Fibroblast of lung (primary cell): Measurements from ENCODE around the gene MYCT1.

Experiments used
- EZH2 ChIP-seq: IDR thresholded peaks from 2 replicates; pipeline ENCODE4 v1.5.1; 2012; ENCODE audit warnings: low read length, control low read depth, mild to moderate bottlenecking; ENCODE audit errors: missing control alignments
- TF ChIP-seq, protein P1 (sequence below), 2 donors: IDR thresholded peaks in 1 of 2; conservative IDR thresholded peaks in 1 of 2; 1 replicate in 1 of 2; 2 replicates in 1 of 2; pipeline ENCODE4 v1.5.1; 2011 to 2012; ENCODE audit warnings: low read length in 2 of 2, control low read depth in 1 of 2, inconsistent platforms in 1 of 2, low read depth in 1 of 2, mild to moderate bottlenecking in 1 of 2

DNA sequence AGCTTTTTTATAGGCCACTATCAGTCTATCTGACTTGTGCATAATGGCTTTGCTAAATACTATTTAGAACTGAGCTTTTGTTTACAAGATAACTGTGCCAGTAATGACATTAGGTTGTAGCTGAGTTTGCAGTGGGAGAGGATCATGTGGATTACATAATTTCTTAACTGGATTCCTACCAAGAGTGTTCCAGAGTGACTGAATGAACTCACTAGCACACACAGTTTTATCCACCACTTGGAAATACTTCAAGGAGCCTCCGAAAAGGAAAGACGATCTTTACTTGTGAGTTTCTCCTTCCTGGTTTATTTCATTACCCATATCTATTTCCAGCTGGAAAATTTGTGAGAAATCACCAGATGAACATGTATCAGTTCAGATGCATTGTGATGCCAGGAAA, 49.6 kb upstream of the MYCT1 start:
- TF ChIP-seq EZH2, result no peak
- TF ChIP-seq, protein P1, sequence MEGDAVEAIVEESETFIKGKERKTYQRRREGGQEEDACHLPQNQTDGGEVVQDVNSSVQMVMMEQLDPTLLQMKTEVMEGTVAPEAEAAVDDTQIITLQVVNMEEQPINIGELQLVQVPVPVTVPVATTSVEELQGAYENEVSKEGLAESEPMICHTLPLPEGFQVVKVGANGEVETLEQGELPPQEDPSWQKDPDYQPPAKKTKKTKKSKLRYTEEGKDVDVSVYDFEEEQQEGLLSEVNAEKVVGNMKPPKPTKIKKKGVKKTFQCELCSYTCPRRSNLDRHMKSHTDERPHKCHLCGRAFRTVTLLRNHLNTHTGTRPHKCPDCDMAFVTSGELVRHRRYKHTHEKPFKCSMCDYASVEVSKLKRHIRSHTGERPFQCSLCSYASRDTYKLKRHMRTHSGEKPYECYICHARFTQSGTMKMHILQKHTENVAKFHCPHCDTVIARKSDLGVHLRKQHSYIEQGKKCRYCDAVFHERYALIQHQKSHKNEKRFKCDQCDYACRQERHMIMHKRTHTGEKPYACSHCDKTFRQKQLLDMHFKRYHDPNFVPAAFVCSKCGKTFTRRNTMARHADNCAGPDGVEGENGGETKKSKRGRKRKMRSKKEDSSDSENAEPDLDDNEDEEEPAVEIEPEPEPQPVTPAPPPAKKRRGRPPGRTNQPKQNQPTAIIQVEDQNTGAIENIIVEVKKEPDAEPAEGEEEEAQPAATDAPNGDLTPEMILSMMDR (conservative IDR thresholded peaks at IDR 0.05 in 1 of 2, IDR thresholded peaks at IDR 0.05 in 1 of 2; ENCODE audit: low read depth in 1 of 2, low read length in 2 of 2), result no peak
